GM19351 (cell line): Measurements from ENCODE around the gene C1orf35.
A peak's percentile ranks its signal among the peaks of the same experiment; 100 is the strongest.

ENCODE experiments used
- ATAC-seq: cut with Tn5 transposase; IDR thresholded peaks from one replicate; pipeline ENCODE4 v1.9.1; 2021; ENCODE audit warnings: mild to moderate bottlenecking, moderate library complexity; ENCODE audit not compliant: unreplicated experiment

The C1orf35 gene

DNA sequence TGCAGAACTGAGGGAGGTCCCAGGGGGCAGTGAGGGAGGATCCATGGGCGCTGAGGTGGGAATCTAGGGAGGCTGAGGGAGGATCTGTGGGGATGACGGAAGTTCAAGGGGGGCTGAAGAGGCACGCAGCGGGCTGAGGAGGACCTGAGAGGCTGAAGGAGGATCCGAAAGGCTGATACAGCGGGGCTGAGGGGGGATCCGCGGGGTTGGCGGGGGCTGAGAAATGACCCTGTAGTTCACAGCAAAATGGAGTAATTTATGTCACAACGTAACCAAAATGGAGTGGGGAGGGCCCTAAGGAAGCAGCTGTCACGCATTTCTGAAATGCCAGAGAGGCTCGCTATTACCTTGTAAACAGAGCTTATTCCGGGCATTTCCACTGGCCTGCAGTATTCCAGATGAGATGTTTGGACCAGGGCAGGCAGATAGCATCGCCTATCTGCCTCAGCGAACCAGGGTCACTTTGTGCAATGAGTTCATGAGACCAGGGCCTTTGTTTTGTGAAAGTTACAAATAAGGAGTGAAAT is 6.9 kb upstream of the C1orf35 start:
- ATAC-seq: no peak

GRCh38 chr1:228109073-228109961 is 6.2 kb upstream of the C1orf35 start, which contains the start of gene MRPL55:
TSS of gene MRPL55 (minus strand) at chr1:228109299. CDS start at chr1:228108260, 1,039 bp downstream.
- peak; percentile 88 for ATAC-seq

DNA sequence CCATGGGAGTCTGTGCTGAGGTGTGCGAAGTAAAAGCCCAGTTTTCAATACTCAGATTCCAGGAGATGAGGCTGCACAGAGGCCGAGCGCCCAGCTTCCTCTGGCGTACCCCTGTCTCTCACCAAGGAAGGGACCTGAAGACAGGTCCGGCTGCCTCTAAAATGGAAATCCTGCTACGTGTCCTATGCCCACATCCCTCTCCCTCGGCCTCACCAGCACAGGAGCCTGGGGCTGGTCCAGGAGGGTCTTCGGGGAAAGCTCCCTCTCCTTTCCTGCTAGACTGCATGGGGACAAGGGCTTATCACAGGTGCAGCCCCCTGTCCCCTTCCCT is 5.6 kb upstream of the C1orf35 start:
- ATAC-seq: no peak

DNA sequence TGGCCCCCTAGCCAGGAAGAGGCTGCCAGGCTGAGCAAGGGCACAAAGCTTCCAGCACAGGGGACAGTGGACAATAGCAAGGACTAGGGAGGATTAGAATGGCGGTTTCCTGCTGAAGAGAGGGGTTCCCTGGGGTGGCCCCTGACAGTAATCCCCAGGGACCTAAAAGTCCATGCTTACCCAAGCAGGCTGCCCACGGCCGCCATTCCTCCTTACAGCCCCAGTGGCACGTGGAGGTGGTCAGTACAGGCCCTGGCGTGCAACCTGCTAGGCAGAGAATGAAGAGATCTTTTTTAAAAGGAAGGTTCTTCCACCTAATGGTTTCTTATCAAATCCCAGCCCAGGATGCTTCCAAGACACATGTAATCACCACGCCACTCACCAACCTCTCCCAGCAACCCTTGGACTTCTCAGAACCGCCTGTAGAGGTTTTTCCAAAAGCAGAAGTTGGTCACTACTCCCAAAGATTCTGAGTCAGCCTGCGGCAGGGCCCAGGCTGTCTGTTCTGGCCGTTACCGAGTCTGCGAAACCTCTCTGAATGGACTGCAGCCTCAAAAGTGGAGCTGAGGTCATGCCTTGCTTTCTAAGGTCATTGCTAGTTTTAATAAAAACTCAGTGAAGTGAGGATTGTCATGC is 5.0 kb upstream of the C1orf35 start:
- no peak for ATAC-seq

- no peak for ATAC-seq
Measured at GRCh38 chr1:228107636-228108035, 4.5 kb upstream of the C1orf35 start.

DNA sequence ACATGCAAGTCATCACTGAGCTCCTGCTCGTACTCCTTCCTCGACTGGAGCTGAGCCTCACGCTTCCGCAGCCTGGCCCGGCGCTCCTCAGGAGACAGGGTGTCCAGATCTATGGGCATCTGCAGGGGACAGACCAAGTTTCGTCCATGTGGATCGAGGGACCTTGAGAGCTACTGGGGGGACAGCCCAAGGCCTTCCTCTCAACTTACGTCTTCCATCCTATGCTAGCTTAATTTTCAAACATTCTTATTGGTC is 3.6 kb upstream of the C1orf35 start:
- no peak for ATAC-seq

GRCh38 chr1:228105996-228106799 is 3.1 kb upstream of the C1orf35 start:
- ATAC-seq: no peak

- ATAC-seq: no peak
Measured at GRCh38 chr1:228105270-228105995, 2.3 kb upstream of the C1orf35 start.

GRCh38 chr1:228104526-228105269 is 1.6 kb upstream of the C1orf35 start:
- no peak for ATAC-seq

- ATAC-seq: peak; percentile 31
Measured at GRCh38 chr1:228101994-228102790, 933 bp downstream of the C1orf35 start.

GRCh38 chr1:228101614-228101993 is 1.5 kb downstream of the C1orf35 start:
- ATAC-seq: no peak

DNA sequence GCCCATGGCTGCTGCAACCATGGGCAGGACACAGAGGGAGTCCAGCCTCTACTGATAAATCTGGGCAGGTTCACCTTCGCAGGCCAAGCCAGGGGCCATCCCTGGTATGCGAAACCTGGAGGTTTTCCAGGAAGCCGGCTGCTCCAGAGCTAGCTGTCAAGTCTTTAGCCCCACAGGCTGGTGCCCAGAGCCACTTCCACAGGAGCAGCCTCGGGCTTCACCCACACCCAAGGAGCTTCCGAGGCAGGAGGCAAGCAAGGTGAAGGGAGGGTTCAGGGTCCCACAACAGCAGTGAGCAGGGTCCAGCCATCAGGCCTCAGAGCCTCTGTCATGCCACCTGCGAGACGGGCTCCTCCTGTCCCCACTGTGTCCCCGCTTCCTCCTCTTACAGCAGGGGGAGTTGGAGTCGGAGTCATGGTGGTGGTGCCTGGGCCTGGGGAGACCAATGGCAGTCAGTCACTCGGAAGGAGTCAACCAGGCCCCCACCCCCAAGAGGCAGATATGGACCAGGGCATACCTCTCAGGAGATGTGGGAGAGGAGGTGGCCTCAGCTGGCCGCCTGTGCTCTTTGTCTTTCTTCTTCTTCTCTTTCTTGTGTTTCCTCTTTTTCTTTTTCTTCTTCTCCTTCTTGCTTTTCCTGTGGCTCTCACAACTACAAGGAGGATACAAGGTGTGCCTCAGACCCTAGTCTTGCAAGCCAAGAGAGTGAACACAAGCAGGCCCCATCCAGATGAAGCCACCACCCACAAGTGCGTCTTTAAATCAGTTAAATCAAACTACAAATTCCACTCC is 2.1 kb downstream of the C1orf35 start:
- no peak for ATAC-seq

DNA sequence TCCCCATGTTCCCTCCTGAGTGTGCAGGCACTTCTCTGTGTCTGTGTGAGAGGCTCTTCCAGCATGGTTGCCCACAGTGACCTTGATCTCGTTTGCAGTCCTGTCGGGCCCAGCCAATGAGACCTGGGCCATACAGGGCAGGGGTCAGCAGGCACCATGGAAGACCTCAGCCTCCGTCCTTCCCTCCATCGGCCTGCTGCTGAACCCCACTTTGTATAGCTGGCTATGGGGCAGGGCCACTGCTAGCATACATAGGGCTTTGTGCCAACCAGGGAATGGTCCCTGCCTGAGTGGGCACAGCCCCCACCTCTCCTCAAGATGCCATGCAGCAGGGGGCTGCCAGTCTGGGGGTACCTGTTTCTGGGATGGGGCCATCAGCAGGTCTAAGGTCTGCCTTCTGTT is 3.8 kb downstream of the C1orf35 start:
- no peak for ATAC-seq

DNA sequence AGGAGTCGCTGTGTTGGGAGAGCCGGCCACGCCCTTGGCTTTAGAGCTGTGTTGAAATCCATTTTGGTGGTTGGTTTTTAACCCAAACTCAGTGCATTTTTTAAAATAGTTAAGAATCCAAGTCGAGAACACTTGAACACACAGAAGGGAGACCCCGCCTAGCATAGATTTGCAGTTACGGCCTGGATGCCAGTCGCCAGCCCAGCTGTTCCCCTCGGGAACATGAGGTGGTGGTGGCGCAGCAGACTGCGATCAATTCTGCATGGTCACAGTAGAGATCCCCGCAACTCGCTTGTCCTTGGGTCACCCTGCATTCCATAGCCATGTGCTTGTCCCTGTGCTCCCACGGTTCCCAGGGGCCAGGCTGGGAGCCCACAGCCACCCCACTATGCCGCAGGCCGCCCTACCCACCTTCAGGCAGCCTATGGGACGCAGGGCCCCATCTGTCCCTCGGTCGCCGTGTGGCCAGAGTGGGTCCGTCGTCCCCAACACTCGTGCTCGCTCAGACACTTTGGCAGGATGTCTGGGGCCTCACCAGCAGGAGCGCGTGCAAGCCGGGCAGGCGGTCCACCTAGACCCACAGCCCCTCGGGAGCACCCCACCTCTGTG is 4.7 kb downstream of the C1orf35 start:
- no peak for ATAC-seq

DNA sequence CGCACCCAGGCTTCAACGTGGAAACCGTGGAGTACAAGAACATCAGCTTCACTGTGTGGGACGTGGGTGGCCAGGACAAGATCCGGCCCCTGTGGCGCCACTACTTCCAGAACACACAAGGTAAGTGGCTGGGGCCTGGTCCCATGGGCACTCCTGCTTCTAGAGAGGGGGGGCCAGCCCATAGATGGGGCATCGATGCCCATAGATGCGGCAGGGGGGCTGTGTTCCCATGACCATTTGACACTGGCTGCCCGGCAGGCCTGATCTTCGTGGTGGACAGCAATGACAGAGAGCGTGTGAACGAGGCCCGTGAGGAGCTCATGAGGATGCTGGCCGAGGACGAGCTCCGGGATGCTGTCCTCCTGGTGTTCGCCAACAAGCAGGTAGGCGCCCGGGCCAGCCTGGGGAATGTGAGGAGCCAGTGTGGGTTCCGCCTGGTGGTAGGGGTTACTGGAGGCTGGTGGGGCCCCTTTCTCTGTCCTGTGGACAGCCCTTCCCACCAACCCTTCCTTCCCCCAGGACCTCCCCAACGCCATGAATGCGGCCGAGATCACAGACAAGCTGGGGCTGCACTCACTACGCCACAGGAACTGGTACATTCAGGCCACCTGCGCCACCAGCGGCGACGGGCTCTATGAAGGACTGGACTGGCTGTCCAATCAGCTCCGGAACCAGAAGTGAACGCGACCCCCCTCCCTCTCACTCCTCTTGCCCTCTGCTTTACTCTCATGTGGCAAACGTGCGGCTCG is 5.6 kb downstream of the C1orf35 start:
- no peak for ATAC-seq

- no peak for ATAC-seq
Measured at GRCh38 chr1:228096416-228097332, 6.5 kb downstream of the C1orf35 start.
